Metanephros (tissue), 1 donor: Measurements from ENCODE around the gene FGF9. TPM values are rescaled to one million over a fixed set of nuclear protein-coding genes. Genes with fewer than 3 reads are reported as not detected.

ENCODE experiments used
- total RNA-seq: library from RNA; depleted of rRNA; stranded (reverse); fragments of >200 nt; gene quantifications from one replicate; pipeline ENCODE4 v1.2.3, GENCODE V29; 2014

FGF9 gene
- total RNA-seq: 9.3 TPM

DNA sequence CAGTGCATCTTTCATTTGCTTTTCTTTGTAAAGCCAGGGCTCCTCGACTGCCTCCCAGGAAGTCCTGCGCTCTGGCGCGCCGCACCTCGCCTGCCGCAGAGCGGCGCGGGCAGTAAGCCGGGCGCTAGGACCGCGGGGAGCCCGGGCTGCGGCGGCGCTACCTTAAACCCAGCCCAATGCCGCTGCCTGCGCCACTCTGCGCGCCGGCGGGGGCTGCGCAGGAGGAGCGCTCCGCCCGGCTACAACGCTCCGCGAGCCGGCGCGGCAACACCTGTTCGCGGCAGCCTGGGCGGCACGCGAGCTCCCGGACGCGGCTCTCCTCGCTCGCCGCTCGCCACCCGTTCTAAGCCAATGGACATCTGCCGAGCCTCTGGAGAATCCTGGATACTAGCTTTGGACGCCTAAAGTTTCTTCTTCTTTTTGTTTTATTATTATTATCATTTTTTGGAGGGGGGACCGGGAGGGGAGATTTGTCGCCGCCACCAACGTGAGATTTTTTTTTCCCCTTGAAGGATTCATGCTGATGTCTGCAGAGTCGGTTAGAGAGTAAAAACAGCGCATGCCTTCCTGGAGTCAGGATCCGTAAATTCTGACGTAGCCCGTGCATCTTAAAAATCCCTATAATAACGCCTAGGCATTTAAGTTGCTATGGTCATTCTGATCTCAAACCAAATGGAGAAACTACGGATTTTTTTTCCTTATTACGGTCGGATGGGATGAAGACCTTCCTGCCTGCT, at the start of gene FGF9:
Gene FGF9, plus strand, starts transcription at position 191 of the 737 bp plus-strand sequence. CDS start 840 bp downstream, outside the sequence.

Other genes with a start within 250 kb of the FGF9 start
- gene ZDHHC20, start 211.8 kb upstream of the FGF9 start, total RNA-seq: 51.6 TPM
- gene MICU2, start 66.9 kb upstream of the FGF9 start, total RNA-seq: 125 TPM